Activated B cell treated with CpG ODN at 0.5 μM for 24 hours (primary cell): Measurements from ENCODE around the gene PRKAR2B. TPM values are rescaled to one million over a fixed set of nuclear protein-coding genes. Genes with fewer than 3 reads are reported as not detected.

ENCODE experiments used
- ATAC-seq: fragments of 200-7000 bp; cut with Tn5 transposase; one replicate; pipeline ENCODE4 v1.10.0; 2021; ENCODE audit warnings: low read depth, mild to moderate bottlenecking, moderate library complexity
- CTCF ChIA-PET: fragments of 350-600 bp; sonication (Branson Sonifier 250); formaldehyde crosslinking; loops from one replicate; lab custom pipeline; 2021; ENCODE audit warnings: antibody characterized with exemption; lab: Charles Lee
- POLR2A ChIA-PET: fragments of 350-600 bp; sonication (Branson Sonifier 250); formaldehyde crosslinking; loops from one replicate; lab custom pipeline; 2021; ENCODE audit warnings: antibody characterized with exemption; lab: Charles Lee
- DNase-seq: peaks from one replicate; pipeline ENCODE4 v3.0.0; 2022
- H3K27ac Mint-ChIP-seq: one replicate; pipeline ENCODE4 v1.8.0; 2020; ENCODE audit warnings: mixed read lengths
- H3K27me3 Mint-ChIP-seq: one replicate; pipeline ENCODE4 v1.8.0; 2021; ENCODE audit warnings: mixed read lengths
- H3K36me3 Mint-ChIP-seq: one replicate; pipeline ENCODE4 v1.8.0; 2021; ENCODE audit warnings: low read depth, mixed read lengths
- H3K4me1 Mint-ChIP-seq: one replicate; pipeline ENCODE4 v1.8.0; 2021; ENCODE audit warnings: mixed read lengths
- H3K4me3 Mint-ChIP-seq: one replicate; pipeline ENCODE4 v1.8.0; 2020; ENCODE audit warnings: mild to moderate bottlenecking, mixed read lengths
- H3K9me3 Mint-ChIP-seq: one replicate; pipeline ENCODE4 v1.8.0; 2020; ENCODE audit warnings: mixed read lengths
- intact Hi-C: fragments of 100-400 bp; cut with micrococcal nuclease; formaldehyde crosslinking; loops from one replicate; pipeline ENCODE4 v1.15.1; 2024
- total RNA-seq: library from RNA; stranded (reverse); gene quantifications from 2 replicates; pipeline ENCODE4 v1.2.3, GENCODE V29; 2022
- TF ChIP-seq, protein P1 (sequence below): fragments of 200-600 bp; IDR thresholded peaks from one replicate; pipeline ENCODE4 v1.8.0; 2022; ENCODE audit warnings: antibody characterized with exemption, mild to moderate bottlenecking

Gene PRKAR2B
- total RNA-seq, 1 donor from 2014 or later = 0.71 TPM

DNA sequence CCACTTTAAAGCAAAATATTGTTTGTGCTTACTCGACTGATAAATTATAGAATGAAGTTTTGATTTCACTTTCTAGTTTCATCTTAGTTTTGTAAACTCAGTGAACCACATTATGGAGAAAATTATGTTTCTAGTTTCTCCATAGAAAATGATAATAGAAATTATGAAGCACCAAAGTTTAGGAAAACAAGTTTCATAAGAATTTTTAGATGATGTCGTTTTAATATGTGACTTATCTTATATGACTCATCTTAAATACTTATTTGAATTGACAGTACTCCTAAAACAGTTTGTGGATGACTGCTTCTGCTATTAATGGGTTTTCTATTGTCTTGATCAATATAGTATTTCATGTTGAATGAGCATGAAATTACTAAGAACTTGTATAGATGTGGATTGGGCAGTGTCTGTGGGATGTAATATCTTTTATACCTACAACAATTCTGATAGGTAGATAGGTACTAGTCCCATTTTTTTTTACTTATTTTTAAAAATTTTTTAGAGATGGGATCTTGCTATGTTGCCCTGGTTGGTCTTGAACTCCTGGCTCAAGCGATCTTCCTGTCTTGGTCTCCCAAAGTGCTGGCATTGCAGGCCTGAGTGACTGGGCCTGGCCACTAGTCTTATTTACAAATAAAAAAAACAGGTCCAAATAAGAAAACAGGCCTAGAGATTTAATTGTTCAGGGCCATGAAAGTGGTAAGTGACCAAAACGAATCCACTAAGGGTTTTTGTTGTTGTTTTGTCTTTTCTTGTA, 127.9 kb downstream of the PRKAR2B start:
- DNase-seq (no peak), ATAC-seq (no peak)
- H3K9me3 Mint-ChIP-seq = no peaks in the 10 kb centered on the region
- ChIA-PET POLR2A (interaction anchor here (0.7 kb wide), 3 partner anchors 260 to 1648 kb away, joined by 4 to 7 read pairs (median 5); no protein-coding TSS in a partner anchor), CTCF (no interaction called here)
- H3K27ac Mint-ChIP-seq = peak overlapping the region; percentile 70
- peaks cover 74% of the 10 kb centered on the region for H3K4me1 Mint-ChIP-seq
- H3K36me3 Mint-ChIP-seq = peaks cover 35% of the 10 kb centered on the region
- H3K4me3 Mint-ChIP-seq = no peak overlapping the region
- intact Hi-C loops = loop anchor here (10.0 kb wide), 1 partner anchor 1332 kb away; no protein-coding TSS in a partner anchor
- H3K27me3 Mint-ChIP-seq = no peaks in the 10 kb centered on the region
- TF ChIP-seq, protein P1, sequence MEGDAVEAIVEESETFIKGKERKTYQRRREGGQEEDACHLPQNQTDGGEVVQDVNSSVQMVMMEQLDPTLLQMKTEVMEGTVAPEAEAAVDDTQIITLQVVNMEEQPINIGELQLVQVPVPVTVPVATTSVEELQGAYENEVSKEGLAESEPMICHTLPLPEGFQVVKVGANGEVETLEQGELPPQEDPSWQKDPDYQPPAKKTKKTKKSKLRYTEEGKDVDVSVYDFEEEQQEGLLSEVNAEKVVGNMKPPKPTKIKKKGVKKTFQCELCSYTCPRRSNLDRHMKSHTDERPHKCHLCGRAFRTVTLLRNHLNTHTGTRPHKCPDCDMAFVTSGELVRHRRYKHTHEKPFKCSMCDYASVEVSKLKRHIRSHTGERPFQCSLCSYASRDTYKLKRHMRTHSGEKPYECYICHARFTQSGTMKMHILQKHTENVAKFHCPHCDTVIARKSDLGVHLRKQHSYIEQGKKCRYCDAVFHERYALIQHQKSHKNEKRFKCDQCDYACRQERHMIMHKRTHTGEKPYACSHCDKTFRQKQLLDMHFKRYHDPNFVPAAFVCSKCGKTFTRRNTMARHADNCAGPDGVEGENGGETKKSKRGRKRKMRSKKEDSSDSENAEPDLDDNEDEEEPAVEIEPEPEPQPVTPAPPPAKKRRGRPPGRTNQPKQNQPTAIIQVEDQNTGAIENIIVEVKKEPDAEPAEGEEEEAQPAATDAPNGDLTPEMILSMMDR = no peak

DNA sequence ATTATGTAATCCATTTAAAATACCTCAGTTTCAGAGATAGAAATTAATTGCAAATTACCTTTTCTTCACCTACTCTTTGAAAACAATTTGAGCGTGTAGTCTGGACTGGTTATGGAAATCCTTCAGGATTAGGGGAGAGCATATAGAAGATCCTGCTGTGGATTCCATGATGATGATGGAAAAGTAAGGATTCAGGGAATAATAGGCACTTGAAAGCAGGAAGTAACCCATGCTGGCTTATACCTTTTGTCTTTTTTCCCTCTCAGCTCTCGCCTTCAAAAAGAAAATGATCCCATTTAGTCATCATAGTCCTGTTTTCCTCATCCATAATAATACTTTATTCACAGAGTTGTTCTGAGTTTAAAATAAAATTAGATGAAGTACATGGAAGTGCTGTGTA, 128.7 kb downstream of the PRKAR2B start:
- no peak for DNase-seq
- TF ChIP-seq, protein P1 = no peak
- Mint-ChIP-seq H3K9me3 (no peaks in the 10 kb centered on the region), H3K36me3 (peaks cover 33% of the 10 kb centered on the region), H3K4me1 (peaks cover 69% of the 10 kb centered on the region), H3K4me3 (no peak overlapping the region), H3K27me3 (no peaks in the 10 kb centered on the region), H3K27ac (peak overlapping the region; percentile 71)
- ChIA-PET POLR2A (interaction anchor here (1.3 kb wide), 1 partner anchor 570 kb away, joined by 4 read pairs; no protein-coding TSS in a partner anchor), CTCF (no interaction called here)
- ATAC-seq = no peak
- intact Hi-C loops = loop anchor here (10.0 kb wide), 1 partner anchor 1332 kb away; no protein-coding TSS in a partner anchor

DNA sequence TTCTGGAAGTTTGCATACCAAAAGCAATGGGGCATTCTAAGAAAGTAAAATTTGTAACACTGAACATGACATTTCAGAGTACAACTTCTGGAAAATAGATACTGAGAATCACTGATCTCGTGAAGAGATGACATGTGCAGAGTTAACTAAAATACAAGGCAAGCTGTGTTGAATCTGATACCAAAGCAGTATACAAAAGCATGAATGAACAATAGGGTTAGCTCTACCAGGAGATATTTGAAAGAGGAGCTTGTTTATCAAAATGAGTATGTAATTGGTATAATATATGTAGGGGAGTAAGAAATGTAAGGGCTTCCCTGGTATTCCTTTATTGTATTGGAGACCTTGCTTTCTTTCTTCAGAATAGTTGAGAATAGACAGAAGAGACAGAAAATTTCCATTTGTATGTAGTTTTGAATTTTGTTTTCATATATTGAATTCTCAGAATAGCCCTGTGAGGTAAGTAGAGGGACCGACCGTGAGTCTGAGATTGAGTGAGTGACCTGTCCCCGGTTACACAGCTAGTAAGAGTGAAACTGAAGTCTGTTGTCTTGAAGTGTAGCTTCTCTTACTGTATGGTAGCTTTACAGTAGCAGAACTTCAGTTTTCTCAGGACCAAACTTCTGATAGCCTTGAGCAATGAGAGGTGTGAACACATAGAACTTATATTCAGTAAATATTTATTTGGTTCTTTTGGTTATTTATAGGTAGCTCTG, 129.3 kb downstream of the PRKAR2B start:
- DNase-seq = no peak
- Mint-ChIP-seq H3K4me1 (peaks cover 68% of the 10 kb centered on the region), H3K27me3 (no peaks in the 10 kb centered on the region), H3K27ac (peak overlapping the region; percentile 71), H3K36me3 (peaks cover 29% of the 10 kb centered on the region), H3K4me3 (peak overlapping the region; percentile 1), H3K9me3 (no peaks in the 10 kb centered on the region)
- CTCF ChIA-PET = interaction anchor here (0.8 to 1.4 kb wide), 3 partner anchors 16 to 381 kb away, joined by 3 to 6 read pairs (median 3); no protein-coding TSS in a partner anchor
- intact Hi-C loops = loop anchor here (10.0 kb wide), 1 partner anchor 1331 kb away; no protein-coding TSS in a partner anchor
- TF ChIP-seq, protein P1 = no peak
- no peak for ATAC-seq
- POLR2A ChIA-PET = interaction anchor here (1.3 kb wide), 3 partner anchors 10 to 570 kb away, joined by 3 to 5 read pairs (median 4); no protein-coding TSS in a partner anchor

DNA sequence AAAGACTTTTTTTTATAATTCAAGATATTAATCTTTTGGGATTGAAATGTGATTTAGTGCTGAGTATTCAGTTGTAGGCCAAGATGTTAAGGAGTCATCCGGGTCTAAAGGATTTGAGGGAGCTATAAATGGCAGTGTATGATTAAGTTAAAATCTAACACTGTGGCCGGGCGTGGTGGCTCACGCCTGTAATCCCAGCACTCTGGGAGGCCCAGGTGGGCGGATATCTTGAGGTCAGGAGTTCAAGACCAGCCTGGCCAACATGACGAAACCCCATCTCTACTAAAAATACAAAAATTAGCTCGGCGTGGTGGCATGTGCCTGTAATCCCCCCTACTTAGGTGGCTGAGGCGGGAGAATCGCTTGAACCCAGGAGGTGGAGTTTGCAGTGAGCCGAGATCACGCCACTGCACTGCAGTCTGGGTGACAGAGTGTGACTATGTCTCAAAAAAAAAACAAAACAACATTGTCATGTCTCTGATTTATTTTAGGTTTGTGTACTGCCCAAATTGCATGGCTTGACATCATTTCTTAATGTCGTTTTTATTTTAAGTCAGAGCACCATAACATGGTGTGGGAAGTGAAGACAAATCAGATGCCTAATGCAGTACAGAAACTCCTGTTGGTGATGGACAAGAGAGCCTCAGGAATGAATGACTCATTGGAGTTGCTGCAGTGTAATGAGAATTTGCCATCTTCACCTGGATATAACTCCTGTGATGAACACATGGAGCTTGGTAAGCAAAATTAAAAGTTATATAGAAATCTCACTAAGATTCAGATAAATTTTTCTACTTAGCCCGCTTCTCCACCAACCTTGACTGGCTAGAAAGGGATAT, 135.0 kb downstream of the PRKAR2B start:
- Mint-ChIP-seq H3K27me3 (no peaks in the 10 kb centered on the region), H3K4me3 (no peak overlapping the region), H3K9me3 (no peaks in the 10 kb centered on the region), H3K27ac (no peak overlapping the region), H3K4me1 (peaks cover 41% of the 10 kb centered on the region), H3K36me3 (peaks cover 52% of the 10 kb centered on the region)
- ATAC-seq (no peak), DNase-seq (no peak)
- TF ChIP-seq, protein P1 = no peak
- ChIA-PET CTCF (interaction anchor here (1.5 kb wide), 1 partner anchor 31 kb away, joined by 4 read pairs; no protein-coding TSS in a partner anchor), POLR2A (interaction anchor here (3.6 kb wide), 1 partner anchor 11 kb away, joined by 52 read pairs; the partner anchor contains the start of gene HBP1)
- intact Hi-C loops = loop anchor here (1.0 to 10.0 kb wide), 2 partner anchors 9 to 1325 kb away; no protein-coding TSS in a partner anchor
